Eye (tissue), 1 donor: ENCODE results near the gene DDX49.
A peak's percentile ranks its signal among the peaks of the same experiment; 100 is the strongest.
"Not testable (repeated sequence)": the region's sequence is repeated elsewhere in the genome, so short reads cannot be mapped to it uniquely, and the experiment has no call there.

Source experiments
- DNase-seq: peaks from one replicate; pipeline ENCODE4 v3.0.0-alpha.2; 2015

Gene DDX49

DNA sequence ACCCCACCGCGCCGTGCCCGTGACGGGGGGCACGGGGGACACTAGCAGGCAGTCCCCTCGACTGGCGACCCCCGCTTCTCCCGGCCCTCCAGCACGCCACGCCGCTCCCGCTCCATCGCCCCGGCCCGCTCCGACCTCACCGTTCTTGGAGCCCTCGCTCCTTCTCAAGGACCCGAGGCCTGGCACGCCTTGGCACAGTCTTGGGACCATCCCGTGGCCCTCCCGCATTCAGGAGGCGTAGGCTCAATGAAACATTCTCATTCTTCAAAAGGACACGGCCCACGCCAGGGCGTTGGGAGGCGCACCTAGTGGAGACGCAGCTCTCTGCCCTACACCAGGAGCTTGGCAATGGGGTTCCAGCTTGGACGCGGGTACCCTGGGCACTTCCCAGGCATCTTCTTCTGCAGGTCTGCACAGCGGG, 23.1 kb upstream of the DDX49 start:
- peak; percentile 57 for DNase-seq

DNA sequence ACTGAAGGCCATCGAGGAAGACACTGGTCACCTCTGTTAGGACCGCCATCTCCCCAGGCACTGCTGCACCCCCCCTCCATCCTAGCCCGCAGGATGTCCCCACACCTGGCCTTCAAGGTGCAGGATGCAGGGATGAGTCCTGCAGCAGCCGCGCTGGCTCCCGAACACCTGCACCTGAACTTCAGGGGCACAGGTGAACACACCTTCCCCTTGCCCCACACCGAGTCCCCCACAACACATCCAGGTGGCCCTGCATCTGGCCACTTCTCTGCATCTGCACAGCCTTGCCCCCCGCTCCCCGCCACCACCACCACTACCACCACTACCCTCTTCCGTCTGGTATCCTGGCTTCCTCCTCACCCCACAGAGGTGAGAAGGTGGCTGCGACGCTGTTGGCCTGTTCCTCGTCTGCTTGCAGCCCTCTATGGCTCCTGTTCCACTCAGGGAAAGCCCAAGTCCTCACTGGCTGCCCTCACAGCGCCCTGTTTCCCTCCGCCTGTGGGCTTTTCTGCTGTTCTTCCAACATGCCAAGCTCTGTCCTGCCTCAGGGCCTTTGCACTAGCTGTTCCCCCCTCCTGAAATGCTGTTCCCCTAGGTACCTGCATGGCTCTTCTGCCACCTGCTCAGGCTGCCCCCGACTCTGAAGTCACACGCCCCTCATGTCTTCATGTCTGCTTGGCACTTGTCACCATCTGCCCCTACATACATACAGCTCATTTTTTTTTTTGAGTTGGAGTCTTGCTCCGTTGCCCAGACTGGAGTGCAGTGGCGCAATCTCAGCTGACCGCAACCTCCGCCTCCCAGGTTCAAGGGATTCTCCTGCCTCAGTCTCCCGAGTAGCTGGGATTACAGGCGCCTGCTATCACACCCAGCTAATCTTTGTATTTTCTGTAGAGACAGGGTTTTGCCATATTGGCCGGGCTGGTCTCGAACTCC, 22.2 kb upstream of the DDX49 start:
- DNase-seq: no peak

DNA sequence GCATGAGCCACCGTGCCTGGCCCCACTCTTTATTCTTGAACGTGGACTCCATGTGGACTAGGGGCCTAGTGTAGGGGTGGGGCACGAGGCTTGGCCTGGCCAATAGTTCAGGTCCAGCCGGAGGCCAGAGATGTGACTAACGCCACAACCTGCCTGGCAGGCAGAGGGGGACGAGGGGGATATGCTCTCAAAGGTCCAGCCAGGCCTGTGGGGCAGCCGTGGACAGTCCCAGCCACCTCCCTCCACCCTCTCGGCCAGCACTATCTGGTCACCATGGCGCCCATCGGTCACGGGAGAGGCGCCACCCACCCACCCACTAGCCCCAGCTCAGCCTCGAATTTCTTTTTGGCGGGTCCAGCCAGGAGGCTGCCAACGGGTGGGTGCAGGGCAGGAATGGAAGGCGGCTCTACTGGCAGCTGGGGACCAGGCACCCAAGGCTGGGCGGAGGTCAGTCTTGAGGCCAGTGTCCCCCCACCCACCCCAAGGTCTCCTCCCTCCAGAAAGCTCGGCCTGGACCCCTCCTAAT, 21.4 kb upstream of the DDX49 start:
- DNase-seq: no peak

DNA sequence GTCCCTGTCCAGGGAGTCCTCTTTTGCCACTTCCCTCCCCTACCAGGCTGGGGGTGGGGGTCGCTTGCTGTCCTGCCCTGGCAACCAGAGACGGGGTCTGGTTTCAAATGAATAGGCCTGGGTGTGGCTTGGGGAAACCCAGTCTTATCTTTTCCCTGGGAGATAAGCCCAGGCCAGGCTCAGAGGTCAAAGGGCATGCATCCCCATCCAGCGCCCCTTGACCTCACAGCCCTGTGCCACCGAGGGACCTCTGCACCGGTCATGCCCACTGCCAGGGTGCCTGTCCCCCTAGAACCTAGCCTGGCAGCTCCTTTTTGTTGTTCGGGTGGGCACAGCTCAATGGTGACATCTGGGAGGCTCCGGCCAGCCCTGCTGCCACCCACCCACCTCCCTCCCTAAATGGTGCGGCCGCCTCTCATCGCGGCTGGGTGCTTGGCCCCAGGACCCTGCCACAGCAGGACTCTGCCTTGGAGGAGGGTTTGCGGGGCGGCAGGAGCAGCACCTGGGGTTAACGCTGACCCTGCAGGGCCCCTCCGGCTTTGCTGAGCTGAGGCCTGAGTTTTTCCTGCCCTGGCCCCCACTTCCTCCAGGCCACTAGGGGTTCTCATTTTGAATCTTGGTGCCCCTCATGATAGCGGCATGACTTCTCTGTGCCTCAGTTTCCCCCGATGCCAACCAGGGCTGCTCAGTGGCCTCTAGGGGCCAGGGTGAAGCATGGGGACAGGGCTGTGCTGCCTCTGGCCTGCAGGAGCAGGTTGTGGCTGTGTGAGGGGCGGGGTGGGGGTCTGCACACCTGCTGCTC, 20.7 kb upstream of the DDX49 start:
- DNase-seq: no peak

DNA sequence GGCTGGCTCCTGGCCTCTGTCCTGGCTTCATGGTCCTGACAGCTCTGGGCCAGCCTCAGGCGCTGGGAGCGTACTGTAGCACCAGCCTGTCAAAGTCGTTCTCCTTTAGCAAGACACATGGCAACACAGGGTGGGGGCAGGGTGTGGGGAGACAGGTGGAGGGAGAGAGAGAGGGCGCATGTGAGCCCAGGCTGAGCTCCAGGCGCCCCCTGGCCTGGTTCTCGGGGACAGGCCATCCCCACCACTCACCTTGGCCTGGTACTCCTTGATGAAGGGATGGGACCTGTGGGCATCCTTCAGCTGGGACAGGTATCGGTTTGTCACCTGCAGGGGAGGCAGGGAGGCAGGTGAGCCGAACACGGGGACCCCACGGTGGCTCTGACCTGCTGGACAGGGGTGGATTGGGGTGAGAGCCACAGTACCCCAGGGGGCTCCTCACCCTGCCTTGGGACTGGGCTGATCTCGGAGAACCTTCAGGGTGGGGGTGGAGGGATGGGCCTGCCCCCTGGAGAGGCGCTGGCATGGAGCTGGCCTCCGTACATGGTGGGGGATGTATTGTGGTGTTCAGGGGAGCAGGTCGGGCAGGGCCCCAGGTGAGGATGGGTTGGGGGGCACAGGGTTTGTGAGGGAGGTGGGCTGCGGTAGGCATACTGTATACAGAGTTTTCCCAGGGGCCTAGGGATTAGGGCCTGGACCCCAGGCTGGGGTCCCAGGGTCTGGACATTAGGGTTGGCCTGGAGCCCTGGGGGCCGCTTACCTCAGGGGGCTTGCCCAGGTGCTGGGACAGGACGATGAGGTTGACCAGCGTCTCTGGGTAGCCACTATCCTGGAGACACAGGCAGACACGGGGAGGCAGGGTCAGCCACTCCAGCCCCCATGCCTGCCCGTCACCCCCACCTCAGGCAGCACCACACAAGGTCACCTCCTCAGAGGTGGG, 19.6 kb upstream of the DDX49 start:
- DNase-seq: no peak

DNA sequence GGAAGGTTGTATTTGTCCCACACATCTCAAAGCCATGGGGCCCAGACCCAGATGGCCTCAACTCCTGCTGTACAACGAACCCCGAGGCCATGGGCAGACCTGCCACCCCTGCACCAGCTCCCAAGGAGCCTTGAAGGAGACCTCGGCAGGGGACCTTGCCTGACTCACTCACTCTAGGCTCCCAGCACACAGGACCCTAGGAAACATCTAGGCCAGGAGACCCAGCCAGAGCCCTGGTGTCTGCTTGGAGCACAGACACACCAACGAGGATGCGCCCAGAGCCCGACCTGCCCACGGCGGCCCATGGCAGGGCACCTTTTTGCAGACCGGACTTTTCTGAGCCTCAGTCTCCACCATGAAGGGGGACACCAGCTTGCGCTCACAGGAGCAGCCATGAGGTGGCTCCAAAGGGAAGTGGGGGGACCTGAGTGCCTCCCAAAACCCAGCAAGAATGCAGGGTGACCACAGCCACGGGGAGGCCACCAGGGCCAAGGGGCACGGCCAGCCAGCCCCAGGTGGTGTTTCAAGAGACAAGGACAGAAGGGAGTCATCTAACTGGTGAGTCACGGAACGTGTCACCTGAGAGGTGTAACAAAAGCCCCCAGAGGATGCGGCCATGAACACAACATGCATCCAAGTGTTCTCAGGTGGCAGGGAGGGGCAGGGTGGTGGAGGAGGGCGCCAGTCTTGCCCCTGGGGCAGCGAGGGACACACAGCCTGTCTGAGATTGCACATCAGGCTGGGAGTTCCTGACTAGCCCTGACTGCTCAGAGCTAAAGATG, 18.6 kb upstream of the DDX49 start:
- DNase-seq: no peak

DNA sequence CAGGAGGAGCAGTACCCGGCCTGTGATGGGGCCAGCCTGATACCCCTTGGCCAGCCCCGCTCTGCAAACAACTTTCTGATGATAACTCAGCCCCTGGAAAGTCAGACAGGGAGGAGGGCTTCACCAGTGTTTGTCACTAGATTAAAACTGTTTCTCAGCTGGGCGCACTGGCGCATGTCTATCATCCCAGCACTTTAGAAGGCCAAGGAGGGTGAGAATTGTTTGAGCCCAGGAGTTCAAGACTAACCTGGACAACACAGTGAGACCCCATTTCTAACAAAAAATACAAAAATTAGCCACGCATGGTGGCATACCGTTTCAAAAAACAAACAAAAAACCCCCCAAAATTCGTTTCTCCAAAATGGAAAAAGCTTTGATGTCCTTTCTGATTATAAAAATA, 18.0 kb upstream of the DDX49 start:
- DNase-seq: no peak

DNA sequence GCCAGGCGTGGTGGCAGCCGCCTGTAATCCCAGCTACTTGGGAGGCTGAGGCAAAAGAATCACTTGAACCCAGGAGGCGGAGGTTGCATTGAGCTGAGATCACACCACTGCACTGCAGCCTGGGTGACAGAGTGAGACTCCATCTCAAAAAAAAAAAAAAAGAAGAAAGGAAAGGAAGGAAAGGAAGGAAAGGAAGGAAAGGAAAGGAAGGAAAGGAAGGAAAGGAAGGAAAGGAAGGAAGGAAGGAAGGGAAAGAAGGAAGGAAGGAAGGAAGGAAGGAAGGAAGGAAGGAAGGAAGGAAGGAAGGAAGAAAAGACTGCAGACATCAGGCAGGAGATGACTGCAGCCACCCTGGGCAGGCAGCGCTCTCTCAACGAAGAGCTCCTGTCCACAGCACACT, 17.0 kb upstream of the DDX49 start:
- not testable (repeated sequence) for DNase-seq

DNA sequence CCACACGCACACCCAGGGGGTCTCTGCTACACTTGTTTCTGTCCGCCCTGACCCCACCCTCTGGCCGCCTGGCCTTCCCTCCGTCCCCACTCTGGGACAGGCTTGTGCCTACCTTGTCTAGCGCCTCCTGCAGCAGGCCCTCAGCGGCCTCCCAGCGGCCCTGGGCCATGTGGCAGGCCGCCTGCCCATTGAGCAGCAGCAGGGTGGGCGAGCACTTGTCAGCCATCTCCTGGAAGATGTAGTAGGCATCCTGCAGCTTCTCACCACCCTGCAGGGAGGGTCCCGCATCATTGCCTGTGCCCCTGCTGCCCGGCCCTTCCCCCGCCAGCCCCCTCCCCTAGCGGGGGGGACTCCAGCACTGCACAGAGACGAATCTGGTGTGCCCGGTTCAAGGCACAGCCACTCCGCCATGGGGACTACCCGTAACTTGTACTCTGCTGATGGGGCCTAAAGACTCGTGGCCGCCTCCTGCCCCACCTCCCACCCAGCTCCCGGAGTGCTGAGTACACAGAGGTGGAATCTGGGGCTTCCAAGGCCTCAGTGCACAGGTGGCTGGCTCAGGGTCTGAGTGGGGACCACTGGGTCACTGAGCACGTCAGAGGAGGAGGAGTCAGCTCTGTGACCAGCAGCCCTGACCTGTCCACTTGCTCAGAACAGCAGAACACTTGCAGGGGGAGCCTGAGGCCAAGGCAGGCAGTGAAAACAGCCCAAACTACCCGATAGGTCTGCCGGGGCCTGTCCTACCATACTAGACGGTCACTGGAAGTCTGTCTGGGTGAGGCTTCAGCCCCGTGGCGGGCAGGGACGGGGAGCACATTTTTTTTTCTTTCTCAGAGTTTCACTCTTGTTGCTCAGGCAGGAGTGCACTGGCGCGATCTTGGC, 16.1 kb upstream of the DDX49 start:
- no peak for DNase-seq

DNA sequence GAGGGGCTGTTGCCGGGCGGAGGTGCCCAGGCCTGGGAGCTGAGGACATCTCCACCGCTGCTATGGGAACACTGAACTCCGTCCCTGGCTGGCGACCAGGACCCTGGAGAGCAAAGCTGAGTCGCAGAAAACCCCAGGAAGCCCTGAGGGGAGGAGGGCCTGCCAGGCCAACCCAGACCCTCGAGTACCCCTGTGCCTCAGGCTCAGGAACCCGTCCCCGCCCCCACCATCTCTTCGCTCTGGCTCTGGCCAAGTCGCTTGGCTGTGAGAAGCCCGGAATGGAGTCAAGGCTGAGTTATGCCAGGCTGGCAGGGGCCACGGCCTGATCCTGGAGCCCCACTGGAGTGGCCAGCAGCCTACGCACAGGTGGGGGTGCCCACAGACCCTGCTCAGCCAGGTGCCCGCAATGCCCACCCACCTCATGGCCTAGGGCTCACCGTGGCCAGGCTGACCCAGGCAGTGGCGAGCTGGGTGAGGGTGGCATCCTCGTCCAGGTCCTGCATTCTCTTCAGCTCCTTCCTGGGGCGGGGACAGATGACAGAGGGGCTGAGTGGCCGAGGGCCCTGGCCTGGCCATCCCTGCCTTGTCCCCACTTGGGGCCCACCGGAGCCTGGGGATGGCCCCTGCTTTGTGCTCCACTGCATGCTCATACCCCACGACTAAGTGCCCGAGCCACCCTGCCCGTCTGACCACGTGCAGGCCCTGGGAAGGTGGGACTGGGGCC, 15.0 kb upstream of the DDX49 start:
- DNase-seq: no peak

DNA sequence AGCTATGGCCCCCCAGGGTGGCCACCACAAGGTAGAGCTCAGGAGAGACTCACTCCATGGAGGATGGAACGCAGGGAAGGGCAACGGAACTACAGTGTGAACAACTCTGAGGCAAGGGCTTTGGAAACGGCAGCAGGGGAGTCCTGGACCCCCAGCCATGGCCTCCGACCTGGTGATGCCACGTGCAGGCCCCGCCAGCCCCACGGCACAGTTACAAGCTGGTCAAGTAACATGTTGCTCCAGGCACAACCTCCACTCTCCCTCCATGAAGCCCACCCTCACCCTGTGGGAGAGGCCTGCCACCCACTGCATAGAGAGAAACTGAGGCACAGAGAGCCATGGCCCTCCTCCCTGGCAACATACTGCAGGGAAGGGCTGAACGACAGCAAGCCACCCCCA, 14.5 kb upstream of the DDX49 start:
- no peak for DNase-seq

DNA sequence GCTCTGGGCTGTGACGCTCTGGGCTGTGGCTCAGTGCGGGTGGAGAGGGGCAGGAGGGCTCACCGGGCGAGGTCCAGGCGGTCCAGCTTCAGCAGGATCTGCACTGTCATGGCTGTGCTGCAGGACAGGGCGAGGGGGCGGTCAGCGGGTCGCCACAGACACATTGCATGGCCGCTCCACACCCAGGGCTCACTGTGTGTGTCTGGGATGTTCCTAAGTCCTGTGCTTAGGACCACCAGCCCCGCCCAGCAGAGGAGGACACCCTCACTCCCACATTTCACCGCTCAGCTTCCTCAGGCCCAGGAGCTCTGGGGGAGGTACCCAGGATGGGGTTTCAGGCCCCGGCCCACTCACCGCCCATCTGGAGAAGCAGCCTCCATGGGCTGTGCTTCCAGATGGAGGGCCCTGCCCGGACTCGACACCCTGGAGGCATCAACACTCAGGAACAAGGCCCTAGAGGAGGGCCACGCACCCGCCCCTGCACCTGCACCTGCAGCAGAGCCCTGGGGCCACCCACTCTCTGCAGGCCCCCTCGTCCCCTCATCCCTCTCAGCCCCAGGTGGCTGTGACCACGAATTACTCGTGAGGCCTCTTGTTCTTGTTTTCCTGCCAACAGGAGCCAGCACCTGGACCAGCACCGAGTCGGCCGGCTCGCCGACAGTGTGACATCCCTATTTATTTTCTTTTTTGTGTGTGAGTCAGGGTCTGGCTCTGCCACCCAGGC, 13.8 kb upstream of the DDX49 start:
- DNase-seq: no peak

DNA sequence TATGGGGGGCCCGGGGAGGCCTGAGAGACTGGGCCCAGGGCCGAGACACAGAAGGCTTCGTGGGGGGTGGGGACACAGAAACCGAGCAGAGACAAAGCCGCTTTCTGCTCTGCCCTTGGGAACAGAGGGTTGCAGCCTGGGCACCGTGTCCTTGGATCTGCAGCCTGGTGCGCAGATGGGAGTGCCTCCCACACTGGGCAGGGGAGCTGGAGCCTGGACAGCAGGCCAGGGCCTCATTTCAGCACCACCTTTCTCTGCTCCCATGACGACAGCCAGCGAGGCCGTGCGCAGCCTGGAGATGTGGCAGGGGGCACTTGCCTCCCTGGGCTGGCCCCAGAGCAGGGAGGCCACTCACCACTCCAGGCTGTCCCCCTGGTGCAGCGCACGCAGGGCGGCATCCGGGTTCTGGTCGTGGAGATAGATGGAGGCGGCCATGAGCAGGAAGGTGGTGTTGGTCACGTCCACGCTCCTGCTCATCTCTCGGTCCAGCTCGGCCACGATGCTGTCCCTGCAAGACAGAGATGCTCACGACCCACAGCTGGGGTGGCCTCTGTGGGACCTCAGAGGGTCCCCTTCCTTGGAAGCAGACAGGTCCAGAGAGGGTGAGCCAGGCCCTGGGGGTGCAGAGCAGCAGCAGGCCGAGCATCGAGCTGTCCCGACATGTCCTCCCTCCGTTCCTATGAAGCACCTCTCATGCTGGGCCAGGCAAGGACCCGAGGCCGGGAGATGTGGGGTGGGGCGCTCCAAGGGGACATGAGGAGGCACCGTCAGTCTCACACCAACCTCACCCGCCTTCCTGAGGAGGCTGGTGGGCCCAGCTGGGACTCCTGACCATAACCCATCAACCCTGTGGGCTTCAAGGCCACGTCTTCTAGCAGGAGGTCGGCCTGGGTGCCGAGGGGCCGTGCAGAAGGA, 12.7 kb upstream of the DDX49 start:
- DNase-seq: no peak

DNA sequence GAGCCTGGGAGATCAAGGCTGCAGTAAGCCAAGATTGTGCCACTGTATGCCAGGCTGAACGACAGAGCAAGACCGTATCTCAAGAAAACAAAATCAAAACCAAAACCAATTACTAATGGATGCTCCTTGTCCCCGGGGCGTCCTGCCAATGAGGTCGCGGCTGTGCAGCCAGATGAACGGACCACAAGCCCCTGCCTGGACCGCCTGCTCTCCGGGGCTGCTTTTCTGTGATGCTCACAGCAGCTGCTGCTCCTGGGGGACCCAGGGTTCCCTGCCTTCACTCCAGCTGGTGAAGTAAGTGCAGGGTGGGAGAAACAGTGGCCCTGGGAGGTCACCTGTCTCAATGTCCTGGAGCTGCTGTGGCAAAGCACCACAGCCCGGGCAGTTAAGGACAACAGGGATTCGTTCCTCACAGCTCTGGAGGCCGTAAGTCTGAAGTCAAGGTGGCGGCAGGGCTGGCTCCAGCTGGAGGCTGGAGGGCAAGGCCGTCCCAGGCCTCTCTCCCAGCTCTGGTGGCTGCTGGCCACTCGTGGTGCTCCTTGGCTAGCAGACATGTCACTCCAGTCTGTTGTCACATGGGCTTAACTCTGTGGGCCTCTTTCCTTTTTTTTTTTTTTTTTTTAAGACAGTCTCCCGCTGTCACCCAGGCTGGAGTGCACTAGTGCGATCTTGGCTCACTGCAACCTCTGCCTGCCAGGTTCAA, 10.4 kb upstream of the DDX49 start:
- no peak for DNase-seq

DNA sequence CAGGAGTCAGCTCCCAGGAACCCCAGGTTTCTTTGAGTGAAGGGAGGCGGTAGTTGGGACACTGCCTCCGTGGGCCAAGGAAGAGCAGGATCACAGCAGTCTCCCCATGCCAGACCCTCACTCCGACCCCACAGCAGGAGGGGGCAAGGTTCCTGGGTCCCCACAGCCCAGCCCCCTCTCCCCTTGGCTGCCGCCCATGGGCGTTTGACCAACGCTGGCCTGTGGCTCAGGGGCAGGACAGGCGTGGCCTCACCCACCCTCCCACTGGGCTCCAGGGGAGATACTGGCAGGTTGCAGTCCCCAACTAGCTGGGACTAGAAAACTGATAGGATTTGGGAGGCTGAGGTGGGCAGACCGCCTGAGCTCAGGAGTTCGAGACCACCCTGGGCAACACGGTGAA, 9.5 kb upstream of the DDX49 start:
- no peak for DNase-seq

DNA sequence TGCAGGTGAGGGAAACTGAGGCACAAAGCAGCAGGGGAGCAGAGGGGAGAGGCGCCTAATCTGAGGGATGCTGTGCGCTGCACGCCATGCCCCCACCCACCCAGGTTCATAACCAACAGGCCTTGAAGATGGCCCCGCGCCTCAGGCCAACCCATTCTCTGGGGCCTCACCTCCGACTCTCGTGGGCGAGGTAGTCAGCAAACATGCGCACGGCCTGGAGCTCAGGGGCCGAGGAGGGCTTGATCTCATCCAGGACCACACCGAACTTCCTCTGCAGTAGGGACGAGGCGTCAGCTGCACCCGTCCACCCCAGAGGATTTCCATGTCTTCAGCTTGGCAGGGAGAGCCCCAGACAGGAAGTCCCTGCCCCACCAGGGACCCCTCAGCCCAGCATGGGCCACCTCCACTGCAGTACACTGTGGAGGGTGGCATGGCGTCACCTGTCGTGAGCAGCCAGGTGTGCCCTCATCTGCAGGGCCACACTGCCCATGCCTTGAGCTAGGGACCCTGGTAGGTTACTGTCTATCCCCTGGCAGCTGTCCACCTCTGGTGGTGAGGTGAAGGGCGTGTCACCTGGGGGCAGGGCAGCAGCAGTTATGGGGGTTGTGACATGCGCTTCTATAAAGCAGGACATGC, 8.6 kb upstream of the DDX49 start:
- no peak for DNase-seq

DNA sequence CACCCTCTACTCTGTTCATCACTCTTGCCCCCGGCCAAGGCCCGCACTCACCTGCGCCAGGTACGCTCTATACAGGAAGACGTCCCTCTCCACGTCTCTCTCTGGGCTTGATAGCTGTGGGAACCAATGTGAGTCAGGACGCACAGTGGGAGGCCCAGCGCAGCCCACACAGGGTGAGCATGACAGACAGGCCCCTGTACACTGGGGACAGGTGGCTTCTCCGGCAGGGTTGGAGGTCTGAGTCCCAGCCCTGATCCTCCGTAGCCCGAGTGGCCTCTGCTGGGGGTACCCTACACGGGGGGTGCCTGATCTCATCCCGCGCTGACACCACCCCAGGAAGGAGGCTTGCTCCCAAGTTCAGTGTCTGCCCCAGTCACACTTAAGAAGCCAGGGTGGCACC, 6.6 kb upstream of the DDX49 start:
- no peak for DNase-seq
